Neutrophil (primary cell): ENCODE data around the gene WNT5B.
A peak's percentile ranks its signal among the peaks of the same experiment; 100 is the strongest.
"Not testable (repeated sequence)": the region's sequence is repeated elsewhere in the genome, so short reads cannot be mapped to it uniquely, and the experiment has no call there.

Experiments
- H3K27ac ChIP-seq: fragments of 200-600 bp; sonication (generic); 2 replicates; pipeline ENCODE4 v1.5.1; 2016; ENCODE audit warnings: mild to moderate bottlenecking, moderate library complexity
- H3K27me3 ChIP-seq: fragments of 200-600 bp; sonication (generic); 2 replicates; pipeline ENCODE4 v1.6.0; 2016; ENCODE audit warnings: mild to moderate bottlenecking
- H3K36me3 ChIP-seq: fragments of 200-600 bp; sonication (generic); 2 replicates; pipeline ENCODE4 v1.5.1; 2017
- H3K4me1 ChIP-seq, 2 experiments: fragments of 200-600 bp in 1 of 2; sonication (generic) in 1 of 2; 1 replicate in 1 of 2; 2 replicates in 1 of 2; pipeline versions ENCODE4 v1.5.1 to v1.6.1; 2013 to 2016; ENCODE audit warnings: low read depth in 1 of 2, low read length in 1 of 2, mild to moderate bottlenecking in 1 of 2, moderate library complexity in 1 of 2; ENCODE audit not compliant: control insufficient read depth in 1 of 2, insufficient read depth in 1 of 2
- H3K4me3 ChIP-seq, 2 experiments: fragments of 200-600 bp in 1 of 2; sonication (generic) in 1 of 2; 1 replicate in 1 of 2; 2 replicates in 1 of 2; pipeline ENCODE4 v1.5.1; 2013 to 2016; ENCODE audit warnings: low read depth in 1 of 2, low read length in 1 of 2, mild to moderate bottlenecking in 1 of 2, moderate library complexity in 1 of 2
- H3K9me3 ChIP-seq: fragments of 200-600 bp; sonication (generic); 2 replicates; pipeline ENCODE4 v1.5.1; 2016
- CTCF ChIP-seq: fragments of 200-600 bp; sonication (generic); IDR thresholded peaks from 2 replicates; pipeline ENCODE4 v1.5.1; 2016; ENCODE audit warnings: antibody characterized with exemption

Gene WNT5B

GRCh38 chr12:1594261-1595025, 34.6 kb upstream of the WNT5B start, which contains the start of gene FBXL14:
Gene FBXL14 (minus strand): TSS chr12:1594581. CDS start chr12:1594066, 515 bp downstream.
- H3K4me3 ChIP-seq, result peak within 1 kb of the TSS; percentile 76 to 79
- no peaks in the 10 kb centered on the region for H3K27me3 ChIP-seq
- H3K4me1 ChIP-seq, result peaks cover 36 to 43% of the 10 kb centered on the region in 2 experiments
- TF ChIP-seq CTCF, result no peak
- peak within 1 kb of the TSS; percentile 93 for H3K27ac ChIP-seq
- no peaks in the 10 kb centered on the region for H3K36me3 ChIP-seq
- H3K9me3 ChIP-seq, result no peaks in the 10 kb centered on the region

- Histone ChIP-seq H3K4me3 (peak overlapping the region; percentile 76 to 79), H3K9me3 (no peaks in the 10 kb centered on the region), H3K27me3 (no peaks in the 10 kb centered on the region), H3K36me3 (no peaks in the 10 kb centered on the region), H3K27ac (peak overlapping the region; percentile 93), H3K4me1 (peaks cover 36 to 43% of the 10 kb centered on the region in 2 experiments)
- no peak for TF ChIP-seq CTCF
These were observed 33.9 kb upstream of the WNT5B start for GRCh38 chr12:1595026-1595561.

DNA sequence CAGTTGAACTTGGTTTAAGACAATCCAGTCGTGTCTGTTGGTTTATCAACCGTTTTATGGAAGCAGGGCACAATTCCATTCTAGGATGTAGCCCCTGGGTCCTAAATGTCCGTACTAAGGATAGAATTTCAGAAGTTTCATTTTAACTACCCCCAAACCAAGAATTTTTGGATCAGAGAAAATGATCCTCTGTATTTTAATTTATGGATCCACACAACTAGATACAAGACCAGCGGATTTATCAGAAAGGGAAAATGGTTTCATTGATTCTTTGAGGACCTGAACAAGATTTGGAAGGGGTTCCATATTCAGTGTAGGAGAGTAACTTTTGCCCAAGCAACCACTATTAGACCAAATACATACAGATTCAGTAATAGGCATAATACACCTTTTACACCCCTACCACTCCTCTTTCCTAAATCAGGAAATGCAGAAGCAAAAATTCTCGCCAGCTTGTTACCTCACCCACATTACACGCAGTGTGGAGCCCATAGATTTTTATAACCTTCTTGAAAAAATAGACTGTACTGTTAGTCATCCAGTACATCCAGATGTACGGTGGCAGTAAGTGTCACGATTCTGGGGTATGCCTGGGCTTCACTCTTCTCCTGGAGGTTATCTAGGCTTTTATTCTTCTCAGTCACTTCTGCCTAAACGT, 33.2 kb upstream of the WNT5B start:
- no peaks in the 10 kb centered on the region for H3K9me3 ChIP-seq
- H3K27me3 ChIP-seq, result no peaks in the 10 kb centered on the region
- H3K4me1 ChIP-seq, result peaks cover 36 to 42% of the 10 kb centered on the region in 2 experiments
- H3K27ac ChIP-seq, result peak overlapping the region; percentile 93
- TF ChIP-seq CTCF, result no peak
- H3K36me3 ChIP-seq, result no peaks in the 10 kb centered on the region
- H3K4me3 ChIP-seq, result no peak overlapping the region

GRCh38 chr12:1598757-1599156, 30.3 kb upstream of the WNT5B start:
- Histone ChIP-seq H3K4me1 (peaks cover 22 to 25% of the 10 kb centered on the region in 2 experiments), H3K27ac (no peak overlapping the region), H3K36me3 (no peaks in the 10 kb centered on the region), H3K27me3 (no peaks in the 10 kb centered on the region), H3K9me3 (no peaks in the 10 kb centered on the region), H3K4me3 (no peak overlapping the region)
- TF ChIP-seq CTCF, result no peak

- not testable (repeated sequence) for H3K9me3 ChIP-seq, H3K27ac ChIP-seq, H3K4me3 ChIP-seq, H3K36me3 ChIP-seq, H3K27me3 ChIP-seq
- H3K4me1 ChIP-seq, result peaks cover 35% of the 10 kb centered on the region in 2 experiments
These were observed 26.3 kb upstream of the WNT5B start for GRCh38 chr12:1602706-1603105.
